OCI-LY3 (cell line): ENCODE data around the gene CLTCL1.

Experiments
- H2AFZ ChIP-seq: fragments of 200-600, 300-600 bp; shearing (Covaris generic); 2 replicates; pipeline ENCODE4 v1.6.0; 2014; ENCODE audit warnings: antibody characterized with exemption, low read depth, low read length
- H3K27ac ChIP-seq: fragments of 200-600, 300-600 bp; sonication (generic); 2 replicates; pipeline ENCODE4 v1.5.1; 2014; ENCODE audit warnings: mild to moderate bottlenecking, low read length, moderate library complexity, mixed read lengths
- H3K27me3 ChIP-seq: fragments of 200-600, 300-600 bp; sonication (generic); 2 replicates; pipeline ENCODE4 v1.6.1; 2014; ENCODE audit warnings: low read depth, low read length, mixed read lengths
- H3K36me3 ChIP-seq: fragments of 200-600, 300-600 bp; sonication (generic); replicated peaks from 2 replicates; pipeline ENCODE3; 2014; ENCODE audit warnings: low read depth, low read length, mixed read lengths
- H3K4me1 ChIP-seq: fragments of 300-600, 200-600 bp; sonication (generic); 2 replicates; pipeline ENCODE4 v1.6.1; 2014; ENCODE audit warnings: low read length, mixed read lengths
- H3K4me2 ChIP-seq: fragments of 200-600, 300-600 bp; sonication (generic); 2 replicates; pipeline ENCODE4 v1.6.1; 2014; ENCODE audit warnings: low read length, mixed read lengths
- H3K4me3 ChIP-seq: fragments of 300-600, 200-600 bp; sonication (generic); 2 replicates; pipeline ENCODE4 v1.5.1; 2014; ENCODE audit warnings: antibody characterized with exemption, mild to moderate bottlenecking, low read length, moderate library complexity
- H3K79me2 ChIP-seq: fragments of 300-600, 200-600 bp; shearing (Covaris generic); 2 replicates; pipeline ENCODE4 v1.6.1; 2014; ENCODE audit warnings: mild to moderate bottlenecking, low read length, mixed read lengths
- H3K9ac ChIP-seq: fragments of 300-600, 200-600 bp; shearing (Covaris generic); 2 replicates; pipeline ENCODE4 v1.6.0; 2014; ENCODE audit warnings: mild to moderate bottlenecking, low read length, moderate library complexity
- H3K9me3 ChIP-seq: fragments of 200-600, 300-600 bp; shearing (Covaris generic); 2 replicates; pipeline ENCODE4 v1.6.1; 2014; ENCODE audit warnings: low read length, mixed read lengths; ENCODE audit not compliant: insufficient read depth
- H4K20me1 ChIP-seq: fragments of 200-600, 300-600 bp; sonication (generic); 2 replicates; pipeline ENCODE4 v1.6.1; 2016; ENCODE audit warnings: low read length, mixed read lengths; ENCODE audit not compliant: insufficient read depth
- EZH2phosphoT487 ChIP-seq: fragments of 200-600 bp; shearing (Covaris generic); IDR thresholded peaks from 2 replicates; pipeline ENCODE4 v1.6.1; 2018; ENCODE audit warnings: antibody characterized with exemption, mixed run types, low read depth
- TF ChIP-seq, protein P1 (sequence below): fragments of 200-600, 300-600 bp; sonication (generic); IDR thresholded peaks from 2 replicates; pipeline ENCODE4 v1.5.1; 2014; ENCODE audit warnings: antibody characterized with exemption, low read length, low read depth

The CLTCL1 gene

DNA sequence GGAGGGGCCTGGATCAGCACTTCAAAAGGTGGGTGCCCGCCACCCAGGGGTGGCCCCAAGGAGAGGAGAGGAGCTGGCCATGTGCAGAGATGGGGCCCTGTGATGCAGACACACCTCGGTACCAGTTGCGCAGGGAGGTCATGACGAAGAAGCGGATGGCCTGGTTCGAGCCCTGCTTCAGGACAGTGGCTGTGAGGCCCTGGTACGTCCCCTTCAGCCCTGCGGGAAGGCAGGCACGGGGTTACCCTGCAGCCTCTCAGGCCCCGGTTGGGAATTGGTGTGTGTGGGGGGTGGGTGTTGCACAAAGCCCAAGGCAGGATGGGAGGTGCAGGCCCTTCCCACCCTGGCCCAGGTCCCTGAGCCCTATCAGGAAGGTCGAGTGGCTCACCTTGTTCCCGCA, 114.8 kb downstream of the CLTCL1 start:
- Histone ChIP-seq H3K9me3 (no peaks in the 10 kb centered on the region), H3K4me2 (no peak overlapping the region), H3K4me3 (no peak overlapping the region), H3K4me1 (peaks cover 41% of the 10 kb centered on the region), H3K27ac (no peak overlapping the region), H4K20me1 (peaks cover 15% of the 10 kb centered on the region; the same call in 1 of the 2 replicates), H3K79me2 (peaks cover 56% of the 10 kb centered on the region), H3K9ac (no peak overlapping the region), H3K36me3 (peaks cover 7% of the 10 kb centered on the region), H3K27me3 (no peaks in the 10 kb centered on the region), H2AFZ (no peak overlapping the region)
- TF ChIP-seq, protein P1, sequence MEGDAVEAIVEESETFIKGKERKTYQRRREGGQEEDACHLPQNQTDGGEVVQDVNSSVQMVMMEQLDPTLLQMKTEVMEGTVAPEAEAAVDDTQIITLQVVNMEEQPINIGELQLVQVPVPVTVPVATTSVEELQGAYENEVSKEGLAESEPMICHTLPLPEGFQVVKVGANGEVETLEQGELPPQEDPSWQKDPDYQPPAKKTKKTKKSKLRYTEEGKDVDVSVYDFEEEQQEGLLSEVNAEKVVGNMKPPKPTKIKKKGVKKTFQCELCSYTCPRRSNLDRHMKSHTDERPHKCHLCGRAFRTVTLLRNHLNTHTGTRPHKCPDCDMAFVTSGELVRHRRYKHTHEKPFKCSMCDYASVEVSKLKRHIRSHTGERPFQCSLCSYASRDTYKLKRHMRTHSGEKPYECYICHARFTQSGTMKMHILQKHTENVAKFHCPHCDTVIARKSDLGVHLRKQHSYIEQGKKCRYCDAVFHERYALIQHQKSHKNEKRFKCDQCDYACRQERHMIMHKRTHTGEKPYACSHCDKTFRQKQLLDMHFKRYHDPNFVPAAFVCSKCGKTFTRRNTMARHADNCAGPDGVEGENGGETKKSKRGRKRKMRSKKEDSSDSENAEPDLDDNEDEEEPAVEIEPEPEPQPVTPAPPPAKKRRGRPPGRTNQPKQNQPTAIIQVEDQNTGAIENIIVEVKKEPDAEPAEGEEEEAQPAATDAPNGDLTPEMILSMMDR, result no peak
- no peak for TF ChIP-seq EZH2phosphoT487

DNA sequence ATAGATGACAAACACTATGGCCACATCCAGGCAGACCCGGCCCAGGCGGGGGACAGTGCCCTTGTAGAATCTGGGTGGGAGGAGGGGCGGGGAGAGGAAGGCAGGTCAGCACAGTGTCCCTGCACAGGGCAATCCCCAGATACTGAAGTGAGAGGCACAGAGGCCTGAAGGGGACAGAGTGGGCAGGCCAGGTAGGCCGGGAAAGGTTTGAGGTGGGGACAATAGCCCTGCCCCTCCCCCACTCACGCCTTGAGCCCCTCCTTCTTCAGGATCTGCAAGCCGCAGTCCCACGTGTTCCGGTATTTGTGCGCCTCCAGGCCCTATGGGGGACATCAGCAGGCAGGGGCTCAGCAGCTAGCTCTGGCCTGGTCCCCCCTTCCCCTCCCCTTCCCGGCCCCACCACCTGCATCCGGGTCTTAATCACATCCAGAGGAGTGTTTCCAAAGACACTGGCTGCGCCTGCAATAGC, 115.3 kb downstream of the CLTCL1 start:
- Histone ChIP-seq H4K20me1 (peaks cover 15% of the 10 kb centered on the region; the same call in 1 of the 2 replicates), H3K27ac (no peak overlapping the region)

DNA sequence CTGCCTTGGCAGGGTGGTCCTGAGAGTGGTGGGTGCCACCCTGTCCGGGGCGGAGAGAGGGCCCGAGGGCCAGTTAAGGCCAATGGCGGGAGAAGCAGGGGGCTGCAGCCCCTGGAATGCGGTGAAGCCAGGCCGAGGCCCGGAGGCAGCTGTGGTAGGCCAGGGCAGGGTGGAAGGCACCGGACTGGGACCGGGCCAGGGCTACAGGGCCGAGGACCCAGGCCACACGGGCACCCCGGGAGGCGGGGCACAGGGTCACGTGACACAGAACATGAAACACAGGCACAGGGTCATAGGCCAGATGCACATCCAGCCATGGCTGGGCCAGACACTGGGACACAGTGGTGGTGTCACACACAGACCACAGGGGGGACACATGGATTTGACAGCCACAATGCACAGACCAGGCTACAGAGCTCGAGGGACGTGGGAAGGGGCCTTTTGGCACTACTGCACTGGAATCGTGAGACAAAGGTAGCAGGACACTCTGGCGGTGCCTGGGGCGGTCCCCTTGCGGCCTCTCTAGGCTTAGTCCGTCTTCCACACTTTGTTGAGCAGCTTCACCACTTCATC, 115.8 kb downstream of the CLTCL1 start:
- Histone ChIP-seq H3K4me3 (no peak overlapping the region), H3K27ac (no peak overlapping the region), H3K9ac (no peak overlapping the region), H3K4me1 (peaks cover 43% of the 10 kb centered on the region), H4K20me1 (peaks cover 15% of the 10 kb centered on the region; the same call in 1 of the 2 replicates), H3K36me3 (peaks cover 7% of the 10 kb centered on the region), H3K4me2 (no peak overlapping the region), H2AFZ (no peak overlapping the region), H3K27me3 (no peaks in the 10 kb centered on the region), H3K79me2 (peaks cover 66% of the 10 kb centered on the region), H3K9me3 (no peaks in the 10 kb centered on the region)
- no peak for TF ChIP-seq EZH2phosphoT487

More for the DNA sequence above, 115.3 kb downstream of the CLTCL1 start:
- peaks cover 7% of the 10 kb centered on the region for H3K36me3 ChIP-seq
- H3K4me1 ChIP-seq, result peaks cover 41% of the 10 kb centered on the region
- H3K4me2 ChIP-seq, result no peak overlapping the region
- no peaks in the 10 kb centered on the region for H3K9me3 ChIP-seq
- no peaks in the 10 kb centered on the region for H3K27me3 ChIP-seq
- peaks cover 61% of the 10 kb centered on the region for H3K79me2 ChIP-seq
- no peak for TF ChIP-seq EZH2phosphoT487
- TF ChIP-seq, protein P1, result no peak
- no peak overlapping the region for H2AFZ ChIP-seq
- H3K9ac ChIP-seq, result no peak overlapping the region
- H3K4me3 ChIP-seq, result no peak overlapping the region

DNA sequence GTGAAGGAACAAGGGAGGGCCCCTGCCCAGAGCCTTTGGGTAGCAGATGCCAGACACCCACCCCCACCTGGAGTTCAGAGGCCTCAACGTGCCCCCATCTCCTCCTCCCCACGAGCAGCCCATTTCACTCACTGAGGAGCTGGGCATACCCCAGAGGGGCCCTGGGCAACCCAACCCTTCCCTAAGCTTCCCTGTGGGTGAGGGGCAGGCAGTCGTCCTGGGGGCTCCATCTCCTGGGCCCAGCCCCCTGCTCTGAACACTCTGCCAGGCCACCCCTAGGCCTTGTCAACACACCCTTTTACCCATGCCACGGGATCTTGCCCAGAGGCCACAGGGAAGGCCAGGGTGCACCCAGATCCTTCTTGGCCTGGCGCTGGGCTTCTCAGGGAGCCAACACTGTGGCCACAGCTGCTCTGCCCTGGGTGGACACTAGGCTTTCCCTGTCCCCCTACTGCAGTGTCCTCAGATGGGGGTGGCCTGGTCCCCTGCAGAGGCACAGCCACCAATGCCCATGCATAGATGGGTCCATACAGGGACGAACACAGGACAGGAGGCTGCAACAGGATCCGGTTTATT, 116.4 kb downstream of the CLTCL1 start:
- TF ChIP-seq, protein P1, result no peak
- no peak for TF ChIP-seq EZH2phosphoT487
- H3K4me1 ChIP-seq, result peaks cover 49% of the 10 kb centered on the region
- peaks cover 15% of the 10 kb centered on the region; the same call in 1 of the 2 replicates for H4K20me1 ChIP-seq

More for the DNA sequence above, 116.4 kb downstream of the CLTCL1 start:
- Histone ChIP-seq H3K9ac (no peak overlapping the region), H3K9me3 (no peaks in the 10 kb centered on the region), H3K27ac (no peak overlapping the region; the same call in 1 of the 2 replicates), H3K4me2 (peak overlapping the region; percentile 99; the same call in 1 of the 2 replicates), H3K79me2 (peaks cover 69% of the 10 kb centered on the region), H3K36me3 (peaks cover 7% of the 10 kb centered on the region), H2AFZ (no peak overlapping the region), H3K4me3 (no peak overlapping the region), H3K27me3 (no peaks in the 10 kb centered on the region)
